Measurements from ENCODE around the gene TNRC6B.
"Not testable (repeated sequence)": the region's sequence is repeated elsewhere in the genome, so short reads cannot be mapped to it uniquely, and the experiment has no call there.

TNRC6B gene

GRCh38 chr22:40181323-40181722 is 3.6 kb downstream of the TNRC6B start:
- in situ Hi-C loops (cut with MboI; ENCODE audit: low sequenced_read_pairs) = no loop called here

- in situ Hi-C loops (cut with MboI; ENCODE audit: low sequenced_read_pairs) = no loop called here
Observed at GRCh38 chr22:40182231-40182835, 4.6 kb downstream of the TNRC6B start.

- in situ Hi-C loops (cut with MboI; ENCODE audit: low sequenced_read_pairs) = no loop called here
Observed at GRCh38 chr22:40183029-40183581, 5.4 kb downstream of the TNRC6B start.

- in situ Hi-C loops (cut with MboI; ENCODE audit: low sequenced_read_pairs) = not testable (repeated sequence)
Observed at GRCh38 chr22:40183603-40184002, 5.9 kb downstream of the TNRC6B start.

- in situ Hi-C loops (cut with MboI; ENCODE audit: low sequenced_read_pairs) = no loop called here
Observed at GRCh38 chr22:40187389-40187788, 9.7 kb downstream of the TNRC6B start.

- in situ Hi-C loops (cut with MboI; ENCODE audit: low sequenced_read_pairs) = no loop called here
Observed at GRCh38 chr22:40189997-40190396, 12.3 kb downstream of the TNRC6B start.

- in situ Hi-C loops (cut with MboI; ENCODE audit: low sequenced_read_pairs) = no loop called here
Observed at GRCh38 chr22:40190501-40190900, 12.8 kb downstream of the TNRC6B start.

GRCh38 chr22:40193429-40194421 is 16.0 kb downstream of the TNRC6B start:
- in situ Hi-C loops (cut with MboI; ENCODE audit: low sequenced_read_pairs) = no loop called here

- in situ Hi-C loops (cut with MboI; ENCODE audit: low sequenced_read_pairs) = no loop called here
Observed at GRCh38 chr22:40194656-40195055, 16.9 kb downstream of the TNRC6B start.

- in situ Hi-C loops (cut with MboI; ENCODE audit: low sequenced_read_pairs) = no loop called here
Observed at GRCh38 chr22:40196628-40197360, 19.1 kb downstream of the TNRC6B start.

- in situ Hi-C loops (cut with MboI; ENCODE audit: low sequenced_read_pairs) = not testable (repeated sequence)
Observed at GRCh38 chr22:40197421-40197820, 19.7 kb downstream of the TNRC6B start.

- in situ Hi-C loops (cut with MboI; ENCODE audit: low sequenced_read_pairs) = no loop called here
Observed at GRCh38 chr22:40198733-40199132, 21.0 kb downstream of the TNRC6B start.

- in situ Hi-C loops (cut with MboI; ENCODE audit: low sequenced_read_pairs) = no loop called here
Observed at GRCh38 chr22:40199223-40199622, 21.5 kb downstream of the TNRC6B start.

GRCh38 chr22:40199852-40200251 is 22.1 kb downstream of the TNRC6B start:
- in situ Hi-C loops (cut with MboI; ENCODE audit: low sequenced_read_pairs) = no loop called here

- in situ Hi-C loops (cut with MboI; ENCODE audit: low sequenced_read_pairs) = no loop called here
Observed at GRCh38 chr22:40200795-40201530, 23.2 kb downstream of the TNRC6B start.

- in situ Hi-C loops (cut with MboI; ENCODE audit: low sequenced_read_pairs) = no loop called here
Observed at GRCh38 chr22:40202225-40202944, 24.7 kb downstream of the TNRC6B start.

GRCh38 chr22:40203572-40203971 is 25.8 kb downstream of the TNRC6B start:
- in situ Hi-C loops (cut with MboI; ENCODE audit: low sequenced_read_pairs) = no loop called here

GRCh38 chr22:40204321-40205116 is 26.8 kb downstream of the TNRC6B start:
- in situ Hi-C loops (cut with MboI; ENCODE audit: low sequenced_read_pairs) = no loop called here

GRCh38 chr22:40206561-40206960 is 28.8 kb downstream of the TNRC6B start:
- in situ Hi-C loops (cut with MboI; ENCODE audit: low sequenced_read_pairs) = no loop called here

All from HL-60/S4 (cell line).